Upper lobe of left lung (tissue), 4 donors: ENCODE results near the gene KIRREL3.

Experiments used
- EP300 ChIP-seq, 4 donors: sonication (generic); formaldehyde crosslinking; IDR thresholded peaks; one replicate each; pipeline ENCODE4 v1.5.1; 2017; ENCODE audit warnings: antibody characterized with exemption in 4 of 4, control low read depth in 2 of 4
- POLR2A ChIP-seq, 4 donors: fragments of 450-650 bp; IDR thresholded peaks; one replicate each; pipeline ENCODE4 v1.5.1; 2016 to 2017; ENCODE audit warnings: antibody characterized with exemption in 4 of 4, mild to moderate bottlenecking in 2 of 4
- TF ChIP-seq, protein P1 (sequence below), 6 experiments: fragments of 450-650 bp in 4 of 6; fragments of 200-600 bp in 2 of 6; sonication (generic) in 2 of 6; IDR thresholded peaks; one replicate each; pipeline ENCODE4 v1.5.1; 2016 to 2019; ENCODE audit warnings: antibody characterized with exemption in 6 of 6

DNA sequence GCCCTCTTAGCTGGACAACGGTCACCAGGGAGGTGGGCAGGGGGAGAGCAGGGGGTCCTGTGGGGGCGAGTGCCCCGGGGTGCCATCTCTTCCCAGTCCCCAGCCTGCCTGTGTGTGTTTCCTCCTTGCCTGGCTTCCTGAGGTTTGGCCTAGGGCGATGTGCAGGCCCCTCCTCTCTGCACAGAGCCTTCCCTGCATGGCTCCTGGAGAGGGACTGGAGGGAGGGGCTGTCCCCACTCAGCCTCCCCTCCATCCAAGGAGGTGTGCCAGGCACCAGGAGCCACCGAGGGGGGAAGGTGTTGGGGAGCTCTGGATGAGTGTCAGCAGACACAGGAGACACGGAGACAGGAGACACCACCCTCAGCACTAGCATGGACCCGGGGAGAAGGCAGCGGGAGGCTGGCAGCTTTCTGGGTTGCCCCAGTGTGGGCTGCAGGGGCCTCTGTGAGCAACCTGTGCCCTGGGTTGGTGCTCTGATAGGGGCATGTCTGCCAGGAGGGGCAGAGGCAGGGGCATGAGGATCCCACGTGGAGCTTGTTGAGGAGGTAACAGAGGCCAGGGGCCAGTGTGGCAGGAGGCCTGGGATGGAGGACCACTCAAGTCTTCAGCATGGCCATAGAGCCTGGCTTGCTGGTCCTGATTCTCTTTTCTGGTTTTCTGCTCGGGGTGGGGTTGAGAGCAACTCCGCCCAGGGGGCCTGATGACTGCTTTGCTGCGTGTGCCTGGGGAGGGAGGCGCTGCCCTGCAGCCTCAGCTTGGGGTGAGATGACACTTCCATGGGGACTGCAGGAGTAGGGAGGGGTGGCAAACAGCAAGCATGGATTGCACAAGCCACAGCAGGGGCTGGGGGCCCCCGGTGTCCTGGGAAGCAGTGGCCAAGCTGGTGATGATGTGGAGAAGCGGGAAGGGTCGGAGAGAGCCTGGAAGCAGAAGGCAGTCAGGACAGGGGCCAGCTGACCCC lies 566.3 kb downstream of the KIRREL3 start:
- no peak for TF ChIP-seq POLR2A (IDR thresholded peaks at IDR 0.05)
- TF ChIP-seq, protein P1, sequence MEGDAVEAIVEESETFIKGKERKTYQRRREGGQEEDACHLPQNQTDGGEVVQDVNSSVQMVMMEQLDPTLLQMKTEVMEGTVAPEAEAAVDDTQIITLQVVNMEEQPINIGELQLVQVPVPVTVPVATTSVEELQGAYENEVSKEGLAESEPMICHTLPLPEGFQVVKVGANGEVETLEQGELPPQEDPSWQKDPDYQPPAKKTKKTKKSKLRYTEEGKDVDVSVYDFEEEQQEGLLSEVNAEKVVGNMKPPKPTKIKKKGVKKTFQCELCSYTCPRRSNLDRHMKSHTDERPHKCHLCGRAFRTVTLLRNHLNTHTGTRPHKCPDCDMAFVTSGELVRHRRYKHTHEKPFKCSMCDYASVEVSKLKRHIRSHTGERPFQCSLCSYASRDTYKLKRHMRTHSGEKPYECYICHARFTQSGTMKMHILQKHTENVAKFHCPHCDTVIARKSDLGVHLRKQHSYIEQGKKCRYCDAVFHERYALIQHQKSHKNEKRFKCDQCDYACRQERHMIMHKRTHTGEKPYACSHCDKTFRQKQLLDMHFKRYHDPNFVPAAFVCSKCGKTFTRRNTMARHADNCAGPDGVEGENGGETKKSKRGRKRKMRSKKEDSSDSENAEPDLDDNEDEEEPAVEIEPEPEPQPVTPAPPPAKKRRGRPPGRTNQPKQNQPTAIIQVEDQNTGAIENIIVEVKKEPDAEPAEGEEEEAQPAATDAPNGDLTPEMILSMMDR (IDR thresholded peaks at IDR 0.05), result no peak
- TF ChIP-seq EP300 (IDR thresholded peaks at IDR 0.05), result no peak
